ENCODE data around the gene FER. TPM values are rescaled to one million over a fixed set of nuclear protein-coding genes. Genes with fewer than 3 reads are reported as not detected.

Gene FER
- total and polyA plus RNA-seq, 9 of the 15 experiments (the other 6 are each of a cell fraction or from before 2014, with no cell fraction given), result 6.7 to 18.2 (median 8.9) TPM

DNA sequence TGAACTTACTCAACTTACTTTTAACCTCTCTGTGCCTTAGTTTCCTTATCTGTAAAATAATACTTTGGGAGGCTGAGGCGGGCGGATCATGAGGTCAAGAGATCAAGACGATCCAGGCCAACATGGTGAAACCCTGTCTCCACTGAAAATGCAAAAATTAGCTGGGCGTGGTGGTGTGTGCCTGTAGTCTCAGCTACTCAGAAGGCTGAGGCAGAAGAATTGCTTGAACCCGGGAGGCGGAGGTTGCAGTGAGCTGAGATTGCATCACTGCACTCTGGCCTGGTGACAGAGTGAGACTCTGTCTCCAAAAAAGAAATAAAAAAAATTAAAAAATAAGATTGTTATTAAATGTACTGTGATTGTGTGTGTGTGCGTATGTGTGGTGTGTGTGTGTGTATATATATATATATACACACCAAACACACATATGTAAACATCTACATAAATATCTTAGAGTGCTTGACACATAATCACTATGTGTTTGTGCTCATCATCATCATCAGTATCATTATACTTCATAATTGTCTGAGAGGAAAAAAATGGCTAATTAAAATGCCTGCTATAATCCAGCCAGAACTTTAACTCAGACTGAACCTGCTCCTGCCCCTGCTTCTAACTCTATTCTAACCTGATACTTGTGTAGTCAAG lies 312.8 kb downstream of the FER start:
- no peaks in the 10 kb centered on the region for H3K36me3 ChIP-seq (ENCODE audit: control insufficient read depth, insufficient read depth, low read length)
- BruUV-seq (replicated peaks), result no TSS peak
- no peaks in the 10 kb centered on the region for H3K79me2 ChIP-seq (ENCODE audit: control insufficient read depth, insufficient read depth, low read length)
- no peak overlapping the region for H3K4me3 ChIP-seq
- H2AFZ ChIP-seq (ENCODE audit: low read depth, low read length), result no peak overlapping the region
- H3K27me3 ChIP-seq (ENCODE audit: control insufficient read depth in 2 of 2, insufficient read depth in 2 of 2, low read length in 2 of 2), result no peaks in the 10 kb centered on the region
- H3K9me3 ChIP-seq (replicated peaks; ENCODE audit: control insufficient read depth, insufficient read depth, low read depth, low read length), result no peaks in the 10 kb centered on the region
- no peaks in the 10 kb centered on the region for H4K20me1 ChIP-seq (replicated peaks; ENCODE audit: control insufficient read depth, insufficient read depth, low read length)
- 61% methylated on average over 7 of the region's 7 CpGs for WGBS (ENCODE audit: insufficient coverage, low coverage, missing lambda C conversion rate)
- H3K4me1 ChIP-seq (replicated peaks in 1 of 2; ENCODE audit: control insufficient read depth in 2 of 2, insufficient read depth in 2 of 2, low read length in 2 of 2), result no peaks in the 10 kb centered on the region
- in situ Hi-C loops (cut with MboI) (no loop called here), intact Hi-C loops (cut with micrococcal nuclease) (no loop called here)
- POLR2A ChIA-PET, result no interaction called here
- ATAC-seq, result no peak
- CTCF ChIA-PET (ENCODE audit: low intra/inter-chr PET ratio), result no interaction called here
- H3K9me1 ChIP-seq (ENCODE audit: control insufficient read depth, insufficient read depth, low read length), result no peaks in the 10 kb centered on the region
- no peak for DNase-seq (ENCODE audit: extremely low read depth in 1 of 4, low spot score in 3 of 4)
- H3K4me2 ChIP-seq (ENCODE audit: insufficient read depth, low read length), result no peak overlapping the region
- TF ChIP-seq NCOA1 (IDR thresholded peaks at IDR 0.05; ENCODE audit: low read depth), result no peak
- no peak for TF ChIP-seq ZNF584 (CRISPR knock-in tag; IDR thresholded peaks at IDR 0.05; ENCODE audit: low read depth)
- TF ChIP-seq ZNF695 (CRISPR knock-in tag; IDR thresholded peaks at IDR 0.05), result no peak
- no peak for TF ChIP-seq BRD9 (IDR thresholded peaks at IDR 0.05; ENCODE audit: low read depth, partially characterized antibody)
- no peak for TF ChIP-seq E2F4 (CRISPR knock-in tag; IDR thresholded peaks at IDR 0.05; ENCODE audit: low read depth)
- no peak for TF ChIP-seq ZNF77 (CRISPR knock-in tag; IDR thresholded peaks at IDR 0.05)
- TF ChIP-seq, protein P1, sequence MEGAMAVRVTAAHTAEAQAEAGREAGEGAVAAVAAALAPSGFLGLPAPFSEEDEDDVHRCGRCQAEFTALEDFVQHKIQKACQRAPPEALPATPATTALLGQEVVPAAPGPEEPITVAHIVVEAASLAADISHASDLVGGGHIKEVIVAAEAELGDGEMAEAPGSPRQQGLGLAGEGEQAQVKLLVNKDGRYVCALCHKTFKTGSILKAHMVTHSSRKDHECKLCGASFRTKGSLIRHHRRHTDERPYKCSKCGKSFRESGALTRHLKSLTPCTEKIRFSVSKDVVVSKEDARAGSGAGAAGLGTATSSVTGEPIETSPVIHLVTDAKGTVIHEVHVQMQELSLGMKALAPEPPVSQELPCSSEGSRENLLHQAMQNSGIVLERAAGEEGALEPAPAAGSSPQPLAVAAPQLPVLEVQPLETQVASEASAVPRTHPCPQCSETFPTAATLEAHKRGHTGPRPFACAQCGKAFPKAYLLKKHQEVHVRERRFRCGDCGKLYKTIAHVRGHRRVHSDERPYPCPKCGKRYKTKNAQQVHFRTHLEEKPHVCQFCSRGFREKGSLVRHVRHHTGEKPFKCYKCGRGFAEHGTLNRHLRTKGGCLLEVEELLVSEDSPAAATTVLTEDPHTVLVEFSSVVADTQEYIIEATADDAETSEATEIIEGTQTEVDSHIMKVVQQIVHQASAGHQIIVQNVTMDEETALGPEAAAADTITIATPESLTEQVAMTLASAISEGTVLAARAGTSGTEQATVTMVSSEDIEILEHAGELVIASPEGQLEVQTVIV (CRISPR knock-in tag; IDR thresholded peaks at IDR 0.05; ENCODE audit: borderline replicate concordance), result no peak
- TF ChIP-seq MTA1 (IDR thresholded peaks at IDR 0.05; ENCODE audit: borderline replicate concordance), result no peak
- TF ChIP-seq HNRNPL (IDR thresholded peaks at IDR 0.05; ENCODE audit: low read depth, low read length), result no peak
- TF ChIP-seq ELF4 (CRISPR knock-in tag; IDR thresholded peaks at IDR 0.05), result no peak
- TF ChIP-seq, protein P2, sequence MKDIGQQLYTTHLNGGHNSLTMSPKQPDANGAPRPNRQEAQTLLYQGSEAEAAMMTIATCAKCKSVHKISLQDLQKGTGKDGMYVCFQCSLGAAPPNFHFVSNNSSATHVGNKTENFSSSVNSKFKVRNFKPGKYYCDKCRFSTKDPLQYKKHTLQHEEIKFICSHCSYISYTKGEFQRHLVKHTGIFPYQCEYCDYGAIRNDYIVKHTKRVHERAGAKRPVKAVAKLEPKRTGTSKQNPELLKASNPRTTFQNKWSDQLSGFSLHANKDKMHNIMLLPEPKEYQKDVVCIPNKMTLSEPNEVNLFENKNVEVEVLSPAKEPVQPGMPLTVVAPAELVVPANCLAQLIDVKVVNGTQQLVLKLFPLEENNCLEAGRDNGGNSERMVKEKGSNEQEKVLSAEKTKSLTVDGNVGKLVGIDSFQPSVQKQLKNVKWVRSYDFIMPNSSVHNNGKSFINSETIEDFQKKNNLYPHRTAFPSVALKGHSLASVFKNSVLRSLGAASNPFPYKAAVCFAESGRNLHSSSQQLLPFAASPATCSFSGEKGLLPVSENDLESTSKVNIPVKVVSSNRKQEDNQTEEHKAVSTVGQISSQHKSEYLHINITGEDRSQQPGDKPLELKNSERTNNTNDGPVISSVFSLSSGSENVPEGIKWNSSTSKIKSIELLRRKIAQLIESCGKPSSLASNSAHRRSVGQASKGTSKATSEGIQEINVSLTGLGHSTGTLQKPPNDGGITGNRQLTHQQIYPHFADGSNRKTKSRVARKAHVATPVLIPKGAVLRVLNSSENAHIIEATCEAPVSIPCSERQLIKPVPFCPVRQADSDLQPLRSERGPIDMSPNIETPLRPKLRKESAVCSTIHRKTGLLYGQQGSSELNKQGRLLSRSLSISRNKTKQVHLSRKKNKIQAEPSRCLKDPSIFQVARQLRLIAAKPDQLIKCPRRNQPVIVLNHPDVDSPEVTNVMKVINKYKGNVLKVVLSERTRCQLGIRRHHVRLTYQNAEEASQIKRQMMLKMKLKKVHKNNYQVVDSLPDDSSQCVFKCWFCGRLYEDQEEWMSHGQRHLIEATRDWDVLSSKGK (CRISPR knock-in tag; IDR thresholded peaks at IDR 0.05), result no peak
- TF ChIP-seq, protein P3, sequence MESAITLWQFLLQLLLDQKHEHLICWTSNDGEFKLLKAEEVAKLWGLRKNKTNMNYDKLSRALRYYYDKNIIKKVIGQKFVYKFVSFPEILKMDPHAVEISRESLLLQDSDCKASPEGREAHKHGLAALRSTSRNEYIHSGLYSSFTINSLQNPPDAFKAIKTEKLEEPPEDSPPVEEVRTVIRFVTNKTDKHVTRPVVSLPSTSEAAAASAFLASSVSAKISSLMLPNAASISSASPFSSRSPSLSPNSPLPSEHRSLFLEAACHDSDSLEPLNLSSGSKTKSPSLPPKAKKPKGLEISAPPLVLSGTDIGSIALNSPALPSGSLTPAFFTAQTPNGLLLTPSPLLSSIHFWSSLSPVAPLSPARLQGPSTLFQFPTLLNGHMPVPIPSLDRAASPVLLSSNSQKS (CRISPR knock-in tag; IDR thresholded peaks at IDR 0.05), result no peak
- FAIRE-seq, result no peak
- no peak overlapping the region for H3K9ac ChIP-seq (ENCODE audit: insufficient read depth in 1 of 2, low read depth in 2 of 2, low read length in 2 of 2)
- H3K27ac ChIP-seq (ENCODE audit: extremely low read depth, low read depth, low read length), result no peak overlapping the region
